ENCODE results near the gene CNGA3. TPM values are rescaled to one million over a fixed set of nuclear protein-coding genes. Genes with fewer than 3 reads are reported as not detected.
A peak's percentile ranks its signal among the peaks of the same experiment; 100 is the strongest.
"Not testable (repeated sequence)": the region's sequence is repeated elsewhere in the genome, so short reads cannot be mapped to it uniquely, and the experiment has no call there.

CNGA3 gene
- total RNA-seq, 1 experiment from 2014 or later: not detected

DNA sequence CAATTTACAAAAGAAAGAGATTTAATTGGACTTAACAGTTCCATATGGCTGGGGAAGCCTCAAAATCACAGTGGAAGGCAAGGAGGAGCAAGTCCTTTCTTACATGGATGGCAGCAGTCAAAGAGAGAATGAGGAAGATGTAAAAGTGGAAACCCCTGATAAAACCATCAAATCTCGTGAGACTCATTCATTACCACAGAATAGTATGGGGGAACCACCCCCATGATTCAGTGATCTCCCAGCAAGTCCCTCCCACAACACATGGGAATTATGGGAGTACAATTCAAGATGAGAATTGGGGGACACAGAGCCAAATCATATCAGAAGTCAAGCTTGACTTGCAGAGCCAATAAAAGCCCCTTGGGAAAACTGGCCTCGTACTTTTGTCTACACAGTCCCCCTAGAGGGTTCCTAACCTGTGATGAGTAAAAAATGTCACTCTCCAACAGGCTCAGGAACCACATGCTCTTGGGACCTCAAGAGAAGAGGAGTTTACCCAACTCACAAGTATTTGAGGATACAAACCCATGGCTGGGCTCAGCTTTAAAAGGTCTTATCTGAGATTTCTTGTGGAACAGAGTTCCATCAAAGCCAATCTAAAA, 87.2 kb downstream of the CNGA3 start:
- Mint-ChIP-seq H3K4me3 (ENCODE audit: low read depth, unreplicated experiment) (no peak overlapping the region), H3K27ac (ENCODE audit: unreplicated experiment) (no peak overlapping the region), H3K36me3 (ENCODE audit: insufficient read depth, unreplicated experiment) (peaks cover 17% of the 10 kb centered on the region), H3K27me3 (ENCODE audit: unreplicated experiment) (no peaks in the 10 kb centered on the region), H3K4me1 (ENCODE audit: low read depth, unreplicated experiment) (peaks cover 32% of the 10 kb centered on the region), H3K9me3 (ENCODE audit: low read depth, unreplicated experiment) (no peaks in the 10 kb centered on the region)
- TF ChIP-seq, protein P1, sequence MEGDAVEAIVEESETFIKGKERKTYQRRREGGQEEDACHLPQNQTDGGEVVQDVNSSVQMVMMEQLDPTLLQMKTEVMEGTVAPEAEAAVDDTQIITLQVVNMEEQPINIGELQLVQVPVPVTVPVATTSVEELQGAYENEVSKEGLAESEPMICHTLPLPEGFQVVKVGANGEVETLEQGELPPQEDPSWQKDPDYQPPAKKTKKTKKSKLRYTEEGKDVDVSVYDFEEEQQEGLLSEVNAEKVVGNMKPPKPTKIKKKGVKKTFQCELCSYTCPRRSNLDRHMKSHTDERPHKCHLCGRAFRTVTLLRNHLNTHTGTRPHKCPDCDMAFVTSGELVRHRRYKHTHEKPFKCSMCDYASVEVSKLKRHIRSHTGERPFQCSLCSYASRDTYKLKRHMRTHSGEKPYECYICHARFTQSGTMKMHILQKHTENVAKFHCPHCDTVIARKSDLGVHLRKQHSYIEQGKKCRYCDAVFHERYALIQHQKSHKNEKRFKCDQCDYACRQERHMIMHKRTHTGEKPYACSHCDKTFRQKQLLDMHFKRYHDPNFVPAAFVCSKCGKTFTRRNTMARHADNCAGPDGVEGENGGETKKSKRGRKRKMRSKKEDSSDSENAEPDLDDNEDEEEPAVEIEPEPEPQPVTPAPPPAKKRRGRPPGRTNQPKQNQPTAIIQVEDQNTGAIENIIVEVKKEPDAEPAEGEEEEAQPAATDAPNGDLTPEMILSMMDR (IDR thresholded peaks at IDR 0.05; ENCODE audit: unreplicated experiment): no peak
- no TSS peak for BruUV-seq (replicated peaks)
- DNase-seq: no peak
- intact Hi-C loops (cut with micrococcal nuclease; ENCODE audit: unreplicated experiment): no loop called here
- CTCF ChIA-PET: no interaction called here

GRCh38 chr2:98434492-98434891, 88.2 kb downstream of the CNGA3 start:
- no peaks in the 10 kb centered on the region for H3K9me3 Mint-ChIP-seq (ENCODE audit: low read depth, unreplicated experiment)
- H3K36me3 Mint-ChIP-seq (ENCODE audit: insufficient read depth, unreplicated experiment): peaks cover 17% of the 10 kb centered on the region
- no TSS peak for BruUV-seq (replicated peaks)
- peaks cover 39% of the 10 kb centered on the region for H3K4me1 Mint-ChIP-seq (ENCODE audit: low read depth, unreplicated experiment)
- TF ChIP-seq, protein P1 (IDR thresholded peaks at IDR 0.05; ENCODE audit: unreplicated experiment): no peak
- no peak overlapping the region for H3K4me3 Mint-ChIP-seq (ENCODE audit: low read depth, unreplicated experiment)
- no peak for DNase-seq
- H3K27ac Mint-ChIP-seq (ENCODE audit: unreplicated experiment): no peak overlapping the region
- intact Hi-C loops (cut with micrococcal nuclease; ENCODE audit: unreplicated experiment): no loop called here
- no peaks in the 10 kb centered on the region for H3K27me3 Mint-ChIP-seq (ENCODE audit: unreplicated experiment)
- CTCF ChIA-PET: no interaction called here

GRCh38 chr2:98435670-98436069, 89.4 kb downstream of the CNGA3 start:
- Mint-ChIP-seq H3K4me1 (ENCODE audit: low read depth, unreplicated experiment) (peaks cover 43% of the 10 kb centered on the region), H3K27ac (ENCODE audit: unreplicated experiment) (peak overlapping the region; percentile 86), H3K36me3 (ENCODE audit: insufficient read depth, unreplicated experiment) (peaks cover 17% of the 10 kb centered on the region), H3K4me3 (ENCODE audit: low read depth, unreplicated experiment) (peak overlapping the region; percentile 6)
- CTCF ChIA-PET; H3K27me3 Mint-ChIP-seq (ENCODE audit: unreplicated experiment); BruUV-seq (replicated peaks); intact Hi-C loops (cut with micrococcal nuclease; ENCODE audit: unreplicated experiment); H3K9me3 Mint-ChIP-seq (ENCODE audit: low read depth, unreplicated experiment): not testable (repeated sequence)
- DNase-seq: peak; percentile 74

DNA sequence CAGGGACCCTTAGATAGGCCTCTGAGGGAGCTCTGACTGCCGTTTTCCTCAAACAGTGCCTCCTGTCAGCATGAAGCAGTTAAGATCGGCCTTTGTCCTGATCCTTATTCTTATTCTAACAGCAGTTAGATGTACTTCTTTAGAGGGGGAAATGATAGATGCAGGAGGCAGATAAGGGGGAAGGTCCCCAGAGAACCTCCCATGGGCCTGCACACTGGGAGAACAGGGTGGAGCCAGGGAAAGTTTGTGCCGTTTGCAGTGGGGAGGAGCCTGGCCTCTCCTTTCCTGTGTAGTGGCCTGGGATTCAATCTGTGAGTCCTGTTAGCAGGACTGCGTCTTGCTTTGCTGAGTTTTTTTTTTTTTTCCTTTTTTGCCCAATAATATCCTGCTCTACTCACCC, 90.5 kb downstream of the CNGA3 start:
- peaks cover 54% of the 10 kb centered on the region for H3K4me1 Mint-ChIP-seq (ENCODE audit: low read depth, unreplicated experiment)
- no TSS peak for BruUV-seq (replicated peaks)
- intact Hi-C loops (cut with micrococcal nuclease; ENCODE audit: unreplicated experiment): no loop called here
- H3K9me3 Mint-ChIP-seq (ENCODE audit: low read depth, unreplicated experiment): no peaks in the 10 kb centered on the region
- CTCF ChIA-PET: no interaction called here
- peaks cover 17% of the 10 kb centered on the region for H3K36me3 Mint-ChIP-seq (ENCODE audit: insufficient read depth, unreplicated experiment)
- peak overlapping the region; percentile 24 for H3K4me3 Mint-ChIP-seq (ENCODE audit: low read depth, unreplicated experiment)
- peak; percentile 61 for DNase-seq
- TF ChIP-seq, protein P1 (IDR thresholded peaks at IDR 0.05; ENCODE audit: unreplicated experiment): no peak
- H3K27ac Mint-ChIP-seq (ENCODE audit: unreplicated experiment): peak overlapping the region; percentile 86
- no peaks in the 10 kb centered on the region for H3K27me3 Mint-ChIP-seq (ENCODE audit: unreplicated experiment)

Data from Calu3 (cell line).